HepG2 (cell line): ENCODE data around the gene GRIN3B. TPM values are rescaled to one million over a fixed set of nuclear protein-coding genes. Genes with fewer than 3 reads are reported as not detected.

Source experiments
- FOXA1 ChIP-seq, 2 experiments: fragments of 450-650 bp in 1 of 2; sonication (generic) in 1 of 2; formaldehyde crosslinking in 1 of 2; IDR thresholded peaks; 2 replicates each; pipeline versions ENCODE4 v1.4.0 to v1.6.1; 2016 to 2020; ENCODE audit warnings: missing genetic modification reagents in 1 of 2
- HIVEP1 ChIP-seq: sonication (generic); formaldehyde crosslinking; IDR thresholded peaks from 2 replicates; pipeline ENCODE4 v1.4.0; 2020; ENCODE audit warnings: mild to moderate bottlenecking, missing genetic modification reagents
- HOXA9 ChIP-seq: sonication (generic); formaldehyde crosslinking; IDR thresholded peaks from 2 replicates; pipeline ENCODE4 v1.8.1; 2022; ENCODE audit warnings: missing genetic modification reagents, mild to moderate bottlenecking, moderate library complexity, borderline replicate concordance
- MED8 ChIP-seq: sonication (generic); formaldehyde crosslinking; IDR thresholded peaks from 2 replicates; pipeline ENCODE4 v1.8.1; 2023; ENCODE audit warnings: mild to moderate bottlenecking, missing genetic modification reagents; ENCODE audit not compliant: insufficient replicate concordance
- MEIS2 ChIP-seq: sonication (generic); formaldehyde crosslinking; IDR thresholded peaks from 2 replicates; pipeline ENCODE4 v1.9.0; 2021; ENCODE audit warnings: mild to moderate bottlenecking, missing genetic modification reagents
- MIXL1 ChIP-seq: IDR thresholded peaks from 2 replicates; pipeline ENCODE4 v1.6.1; 2016
- MTF1 ChIP-seq: sonication (generic); formaldehyde crosslinking; IDR thresholded peaks from 2 replicates; pipeline ENCODE4 v1.5.0; 2020; ENCODE audit warnings: missing genetic modification reagents
- ONECUT2 ChIP-seq: sonication (generic); formaldehyde crosslinking; IDR thresholded peaks from 2 replicates; pipeline ENCODE4 v1.4.0; 2020; ENCODE audit warnings: missing genetic modification reagents
- POLR2AphosphoS5 ChIP-seq: IDR thresholded peaks from 2 replicates; pipeline ENCODE4 v1.6.1; 2012; ENCODE audit warnings: low read depth, low read length
- RAD21 ChIP-seq: fragments of 450-650 bp; formaldehyde crosslinking; IDR thresholded peaks from 2 replicates; pipeline ENCODE4 v1.5.0; 2020; ENCODE audit warnings: mild to moderate bottlenecking
- SOX5 ChIP-seq: IDR thresholded peaks from 2 replicates; pipeline ENCODE4 v1.6.1; 2016; ENCODE audit warnings: borderline replicate concordance
- TBP ChIP-seq: sonication (generic); formaldehyde crosslinking; IDR thresholded peaks from 2 replicates; pipeline ENCODE4 v1.5.0; 2020; ENCODE audit warnings: missing genetic modification reagents
- U2AF1 ChIP-seq: fragments of 200-400 bp; formaldehyde crosslinking; optimal IDR thresholded peaks from 2 replicates; pipeline ENCODE3; 2017; ENCODE audit warnings: mild to moderate bottlenecking, low read depth, low read length
- ZKSCAN8 ChIP-seq: IDR thresholded peaks from 2 replicates; pipeline ENCODE4 v1.6.1; 2016; ENCODE audit warnings: borderline replicate concordance, missing genetic modification reagents, missing compliant biosample characterization
- ZNF180 ChIP-seq: sonication (generic); formaldehyde crosslinking; IDR thresholded peaks from 2 replicates; pipeline ENCODE4 v1.4.0; 2020; ENCODE audit warnings: low read depth, missing genetic modification reagents, borderline replicate concordance
- ZNF234 ChIP-seq: sonication (generic); formaldehyde crosslinking; conservative IDR thresholded peaks from 2 replicates; pipeline ENCODE4 v1.5.1; 2020; ENCODE audit warnings: mild to moderate bottlenecking, missing genetic modification reagents
- ZNF274 ChIP-seq: sonication (generic); formaldehyde crosslinking; IDR thresholded peaks from 2 replicates; pipeline ENCODE4 v1.5.1; 2020; ENCODE audit warnings: mild to moderate bottlenecking, missing genetic modification reagents
- ZNF552 ChIP-seq: sonication (generic); formaldehyde crosslinking; IDR thresholded peaks from 2 replicates; pipeline ENCODE4 v1.9.0; 2022; ENCODE audit warnings: missing genetic modification reagents, mild to moderate bottlenecking, borderline replicate concordance
- ZNF564 ChIP-seq: sonication (generic); formaldehyde crosslinking; IDR thresholded peaks from 2 replicates; pipeline ENCODE4 v1.8.1; 2023; ENCODE audit warnings: mild to moderate bottlenecking, missing genetic modification reagents
- ZNF589 ChIP-seq: sonication (generic); formaldehyde crosslinking; conservative IDR thresholded peaks from 2 replicates; pipeline ENCODE4 v1.8.0; 2022; ENCODE audit warnings: mild to moderate bottlenecking, moderate library complexity, missing genetic modification reagents
- polyA plus RNA-seq, 8 experiments: library from polyadenylated mRNA; depleted of rRNA in 3 of 8; stranded (reverse) in 7 of 8; unstranded in 1 of 8; fragments of >200 nt; fragmentation: Illumina TruSeq in 4 of 8; extraction: Trizol in 4 of 8; gene quantifications; 2 replicates each; pipeline versions ENCODE4 v1.2.1 to v1.2.3, GENCODE V29; 2011 to 2016; ENCODE audit warnings: low read depth in 4 of 8, missing spikeins in 1 of 8, mixed read lengths in 1 of 8; ENCODE audit not compliant: insufficient read depth in 1 of 8
- total RNA-seq, 5 experiments: library from RNA; depleted of rRNA; stranded (reverse); fragments of >200 nt; fragmentation: Illumina TruSeq; extraction: Trizol; gene quantifications; 2 replicates each; pipeline ENCODE4 v1.2.3, GENCODE V29; 2016; ENCODE audit warnings: low read depth in 1 of 5
- TF ChIP-seq, protein P1 (sequence below): sonication (generic); formaldehyde crosslinking; IDR thresholded peaks from 2 replicates; pipeline ENCODE4 v1.4.0; 2020; ENCODE audit warnings: missing genetic modification reagents
- TF ChIP-seq, protein P2 (sequence below): sonication (generic); formaldehyde crosslinking; IDR thresholded peaks from 2 replicates; pipeline ENCODE4 v1.8.1; 2022; ENCODE audit warnings: low read depth, mild to moderate bottlenecking, missing genetic modification reagents
- TF ChIP-seq, protein P3 (sequence below): sonication (generic); formaldehyde crosslinking; IDR thresholded peaks from 2 replicates; pipeline ENCODE4 v1.5.1; 2020; ENCODE audit warnings: missing genetic modification reagents, mild to moderate bottlenecking, borderline replicate concordance
- TF ChIP-seq, protein P4 (sequence below): sonication (generic); formaldehyde crosslinking; IDR thresholded peaks from 2 replicates; pipeline ENCODE4 v1.5.1; 2020; ENCODE audit warnings: missing genetic modification reagents, mild to moderate bottlenecking, borderline replicate concordance

Gene GRIN3B
- total and polyA plus RNA-seq, 2 of the 13 experiments (the other 11 are each of a cell fraction or from before 2014, with no cell fraction given): 0.07 to 0.20 TPM

DNA sequence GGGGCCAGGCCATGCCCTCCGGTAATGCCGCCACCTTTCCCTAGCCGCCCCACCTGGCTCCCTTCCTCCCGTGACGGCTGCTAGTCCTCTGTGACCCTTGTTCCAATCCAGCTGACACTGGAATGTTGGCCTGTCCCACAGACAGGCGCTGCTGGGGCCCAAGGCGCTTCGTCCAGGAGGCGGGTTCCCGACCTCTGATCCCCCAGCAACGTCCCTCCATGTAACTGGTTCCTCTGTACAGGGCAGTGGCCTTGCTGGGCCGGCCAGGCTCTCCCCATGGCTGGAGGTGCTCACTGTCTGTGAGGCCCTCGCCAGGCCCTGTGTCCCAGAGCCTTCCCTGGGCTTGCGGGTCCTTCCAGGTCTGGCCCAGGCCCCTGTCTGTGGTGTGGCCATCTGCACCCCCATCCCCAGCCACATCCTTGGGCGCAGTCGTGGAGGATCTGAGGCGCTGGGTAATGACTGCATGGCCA is 6.8 kb upstream of the GRIN3B start (continued):
- TF ChIP-seq SOX5 (CRISPR knock-in tag): peak; percentile 45
- TF ChIP-seq, protein P1, sequence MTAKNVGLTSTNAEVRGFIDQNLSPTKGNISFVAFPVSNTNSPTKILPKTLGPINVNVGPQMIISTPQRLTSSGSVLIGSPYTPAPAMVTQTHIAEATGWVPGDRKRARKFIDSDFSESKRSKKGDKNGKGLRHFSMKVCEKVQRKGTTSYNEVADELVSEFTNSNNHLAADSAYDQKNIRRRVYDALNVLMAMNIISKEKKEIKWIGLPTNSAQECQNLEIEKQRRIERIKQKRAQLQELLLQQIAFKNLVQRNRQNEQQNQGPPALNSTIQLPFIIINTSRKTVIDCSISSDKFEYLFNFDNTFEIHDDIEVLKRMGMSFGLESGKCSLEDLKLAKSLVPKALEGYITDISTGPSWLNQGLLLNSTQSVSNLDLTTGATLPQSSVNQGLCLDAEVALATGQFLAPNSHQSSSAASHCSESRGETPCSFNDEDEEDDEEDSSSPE (CRISPR knock-in tag): peak; percentile 63; the same call in 1 of the 2 replicates
- TF ChIP-seq MEIS2 (CRISPR knock-in tag): no peak
- TF ChIP-seq MIXL1 (CRISPR knock-in tag): no peak
- no peak for TF ChIP-seq POLR2AphosphoS5
- TF ChIP-seq, protein P2, sequence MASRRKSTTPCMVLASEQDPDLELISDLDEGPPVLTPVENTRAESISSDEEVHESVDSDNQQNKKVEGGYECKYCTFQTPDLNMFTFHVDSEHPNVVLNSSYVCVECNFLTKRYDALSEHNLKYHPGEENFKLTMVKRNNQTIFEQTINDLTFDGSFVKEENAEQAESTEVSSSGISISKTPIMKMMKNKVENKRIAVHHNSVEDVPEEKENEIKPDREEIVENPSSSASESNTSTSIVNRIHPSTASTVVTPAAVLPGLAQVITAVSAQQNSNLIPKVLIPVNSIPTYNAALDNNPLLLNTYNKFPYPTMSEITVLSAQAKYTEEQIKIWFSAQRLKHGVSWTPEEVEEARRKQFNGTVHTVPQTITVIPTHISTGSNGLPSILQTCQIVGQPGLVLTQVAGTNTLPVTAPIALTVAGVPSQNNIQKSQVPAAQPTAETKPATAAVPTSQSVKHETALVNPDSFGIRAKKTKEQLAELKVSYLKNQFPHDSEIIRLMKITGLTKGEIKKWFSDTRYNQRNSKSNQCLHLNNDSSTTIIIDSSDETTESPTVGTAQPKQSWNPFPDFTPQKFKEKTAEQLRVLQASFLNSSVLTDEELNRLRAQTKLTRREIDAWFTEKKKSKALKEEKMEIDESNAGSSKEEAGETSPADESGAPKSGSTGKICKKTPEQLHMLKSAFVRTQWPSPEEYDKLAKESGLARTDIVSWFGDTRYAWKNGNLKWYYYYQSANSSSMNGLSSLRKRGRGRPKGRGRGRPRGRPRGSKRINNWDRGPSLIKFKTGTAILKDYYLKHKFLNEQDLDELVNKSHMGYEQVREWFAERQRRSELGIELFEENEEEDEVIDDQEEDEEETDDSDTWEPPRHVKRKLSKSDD: peak; percentile 77
- TF ChIP-seq ZNF274: no peak; the same call in 1 of the 2 replicates
- peak; percentile 41; the same call in 1 of the 2 replicates for TF ChIP-seq ZKSCAN8 (CRISPR knock-in tag)
- TF ChIP-seq ZNF234: no peak
- TF ChIP-seq MTF1 (CRISPR knock-in tag): no peak
- no peak for TF ChIP-seq HOXA9 (CRISPR knock-in tag)
- TF ChIP-seq ZNF180 (CRISPR knock-in tag): no peak
- TF ChIP-seq MED8: no peak
- no peak for TF ChIP-seq ZNF589 (CRISPR knock-in tag)
- TF ChIP-seq, protein P3, sequence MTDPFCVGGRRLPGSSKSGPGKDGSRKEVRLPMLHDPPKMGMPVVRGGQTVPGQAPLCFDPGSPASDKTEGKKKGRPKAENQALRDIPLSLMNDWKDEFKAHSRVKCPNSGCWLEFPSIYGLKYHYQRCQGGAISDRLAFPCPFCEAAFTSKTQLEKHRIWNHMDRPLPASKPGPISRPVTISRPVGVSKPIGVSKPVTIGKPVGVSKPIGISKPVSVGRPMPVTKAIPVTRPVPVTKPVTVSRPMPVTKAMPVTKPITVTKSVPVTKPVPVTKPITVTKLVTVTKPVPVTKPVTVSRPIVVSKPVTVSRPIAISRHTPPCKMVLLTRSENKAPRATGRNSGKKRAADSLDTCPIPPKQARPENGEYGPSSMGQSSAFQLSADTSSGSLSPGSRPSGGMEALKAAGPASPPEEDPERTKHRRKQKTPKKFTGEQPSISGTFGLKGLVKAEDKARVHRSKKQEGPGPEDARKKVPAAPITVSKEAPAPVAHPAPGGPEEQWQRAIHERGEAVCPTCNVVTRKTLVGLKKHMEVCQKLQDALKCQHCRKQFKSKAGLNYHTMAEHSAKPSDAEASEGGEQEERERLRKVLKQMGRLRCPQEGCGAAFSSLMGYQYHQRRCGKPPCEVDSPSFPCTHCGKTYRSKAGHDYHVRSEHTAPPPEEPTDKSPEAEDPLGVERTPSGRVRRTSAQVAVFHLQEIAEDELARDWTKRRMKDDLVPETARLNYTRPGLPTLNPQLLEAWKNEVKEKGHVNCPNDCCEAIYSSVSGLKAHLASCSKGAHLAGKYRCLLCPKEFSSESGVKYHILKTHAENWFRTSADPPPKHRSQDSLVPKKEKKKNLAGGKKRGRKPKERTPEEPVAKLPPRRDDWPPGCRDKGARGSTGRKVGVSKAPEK (CRISPR knock-in tag): no peak
- TF ChIP-seq TBP (CRISPR knock-in tag): no peak
- TF ChIP-seq U2AF1: peak; percentile 43
- TF ChIP-seq ZNF564 (CRISPR knock-in tag): no peak
- TF ChIP-seq FOXA1 (IDR thresholded peaks at IDR 0.05): no peak
- TF ChIP-seq FOXA1 (CRISPR knock-in tag; IDR thresholded peaks at IDR 0.05): no peak
- TF ChIP-seq RAD21: 0 out of 2 replicates have a peak, but pooled peaks have one; percentile 24
- TF ChIP-seq, protein P4, sequence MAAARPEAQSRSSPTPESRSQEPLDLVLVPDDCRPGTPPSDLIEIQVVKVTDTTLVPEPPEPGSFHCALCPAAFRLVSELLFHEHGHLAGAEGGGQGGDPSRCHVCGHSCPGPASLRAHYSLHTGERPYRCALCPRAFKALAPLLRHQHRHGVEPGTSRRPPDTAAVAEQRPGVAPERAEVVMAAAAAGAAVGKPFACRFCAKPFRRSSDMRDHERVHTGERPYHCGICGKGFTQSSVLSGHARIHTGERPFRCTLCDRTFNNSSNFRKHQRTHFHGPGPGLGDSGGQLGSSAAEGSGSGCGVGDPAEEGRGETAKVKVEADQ (CRISPR knock-in tag): no peak; the same call in 1 of the 2 replicates
- TF ChIP-seq ZNF552 (CRISPR knock-in tag): peak; percentile 25; the same call in 1 of the 2 replicates
- no peak for TF ChIP-seq ONECUT2 (CRISPR knock-in tag)
- 0 out of 2 replicates have a peak, but pooled peaks have one; percentile 39 for TF ChIP-seq HIVEP1 (CRISPR knock-in tag)
